GM10847 (cell line): Measurements from ENCODE around the gene PDZD7.

ENCODE experiments used
- POLR2A ChIP-seq: IDR thresholded peaks from 2 replicates; pipeline ENCODE4 v1.6.1; 2011; ENCODE audit not compliant: insufficient read length; ENCODE audit errors: extremely low read depth

Gene PDZD7

DNA sequence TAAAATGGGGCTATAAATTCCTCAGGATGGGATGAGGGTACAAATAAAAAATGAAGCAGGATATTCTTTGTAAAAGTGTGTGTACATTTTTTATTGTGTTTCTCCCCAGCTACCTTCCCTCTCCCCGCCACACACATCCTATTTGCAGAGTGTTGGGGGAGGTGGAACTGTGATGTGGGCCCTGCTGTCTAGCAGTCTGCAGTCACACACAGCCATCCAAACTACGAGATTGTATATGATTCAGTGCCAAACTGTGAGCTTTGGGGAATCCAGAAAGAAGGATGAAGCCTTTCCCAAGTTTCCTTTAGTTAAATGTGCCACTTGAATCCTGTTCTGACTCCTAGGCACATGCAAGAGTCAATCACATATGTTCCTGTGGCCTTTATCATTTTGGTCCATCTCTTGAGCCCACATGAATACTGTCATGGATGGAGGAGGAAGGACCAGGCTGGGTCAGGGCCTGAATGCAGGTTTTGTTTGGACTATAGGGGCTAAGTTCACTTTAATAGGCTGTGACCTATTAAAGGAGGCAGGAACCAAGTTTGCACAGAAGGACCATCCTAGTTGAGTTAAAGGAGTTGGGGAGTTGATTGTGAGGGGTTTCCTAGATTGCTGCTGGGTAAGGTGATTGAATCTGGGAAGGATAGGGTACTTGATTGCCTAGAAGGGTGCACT is 62.7 kb downstream of the PDZD7 start:
- no peak for TF ChIP-seq POLR2A

DNA sequence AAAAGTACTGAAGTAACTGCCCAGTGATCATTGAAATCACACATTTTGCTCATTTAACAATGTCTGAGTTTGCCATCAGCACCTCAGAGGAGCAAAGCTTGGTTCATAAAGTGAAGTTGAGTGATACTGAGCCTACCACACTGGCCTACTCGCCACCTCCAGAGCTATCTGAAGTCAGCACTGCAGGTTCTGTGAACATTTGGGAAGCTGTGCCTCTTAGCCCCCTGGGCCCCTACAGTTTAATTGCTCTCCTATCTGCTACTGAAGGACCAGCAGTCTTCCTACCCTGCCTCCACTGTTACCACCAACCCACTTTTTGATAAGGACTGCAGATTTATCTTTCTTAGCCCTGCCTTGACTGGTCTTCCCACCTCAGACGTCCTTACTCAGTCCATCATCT is 63.6 kb downstream of the PDZD7 start:
- no peak for TF ChIP-seq POLR2A

DNA sequence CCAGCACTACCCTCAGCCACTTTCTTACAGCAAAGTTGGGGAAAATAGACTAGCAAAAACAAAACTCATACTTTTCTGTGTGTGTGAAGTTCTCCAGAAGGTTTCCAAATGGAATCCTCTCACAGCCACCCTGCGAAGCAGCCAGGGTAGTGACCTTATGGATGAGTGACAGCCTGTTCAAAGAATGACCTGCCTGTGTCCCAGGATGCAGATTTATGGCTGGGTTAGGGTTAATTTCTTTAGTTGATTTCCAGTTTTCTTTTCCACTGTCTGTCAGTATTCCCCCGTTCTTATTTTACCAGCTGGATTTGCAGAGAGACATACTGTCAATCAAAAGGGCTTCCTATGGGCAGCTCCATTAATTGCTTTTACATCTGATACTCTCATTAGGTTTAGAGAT is 64.0 kb downstream of the PDZD7 start:
- no peak for TF ChIP-seq POLR2A

DNA sequence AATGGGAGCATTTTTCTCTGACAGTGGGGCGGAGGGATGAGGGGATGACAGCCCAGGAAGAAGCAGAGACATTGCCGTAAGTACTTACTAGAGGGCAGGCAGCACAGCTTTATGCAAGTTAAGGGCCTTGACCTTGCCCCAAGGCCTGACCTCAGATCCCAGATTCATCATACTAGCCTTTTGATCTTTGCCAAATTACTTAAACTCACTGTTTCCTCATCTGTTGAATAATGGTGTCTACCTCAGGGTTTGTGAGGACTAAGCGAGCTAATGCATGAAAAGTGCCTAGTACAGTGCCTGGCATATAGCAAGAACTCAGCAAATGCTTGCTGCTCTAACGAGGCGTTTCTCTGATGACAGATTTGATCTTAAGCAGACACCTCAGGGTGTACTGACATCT is 65.1 kb downstream of the PDZD7 start:
- no peak for TF ChIP-seq POLR2A

DNA sequence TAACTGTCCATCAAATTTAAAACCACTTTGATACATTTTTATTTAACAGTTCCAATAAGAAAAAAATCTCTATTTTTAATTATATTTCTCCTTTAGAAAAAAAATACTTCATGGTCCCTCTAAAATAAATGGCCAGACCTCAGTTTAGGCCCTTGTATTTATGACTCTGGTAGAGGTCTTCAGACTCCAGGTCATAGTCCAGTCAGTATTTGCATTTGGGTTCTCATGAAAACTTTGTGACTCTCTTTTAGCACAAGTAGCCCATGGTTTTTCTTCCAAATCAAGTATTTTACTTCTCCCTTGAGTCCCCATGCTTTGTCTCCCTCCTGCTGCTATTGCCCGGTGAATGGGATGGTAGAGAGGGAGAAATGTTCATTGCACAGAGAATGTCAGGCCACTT is 67.1 kb downstream of the PDZD7 start:
- no peak for TF ChIP-seq POLR2A

DNA sequence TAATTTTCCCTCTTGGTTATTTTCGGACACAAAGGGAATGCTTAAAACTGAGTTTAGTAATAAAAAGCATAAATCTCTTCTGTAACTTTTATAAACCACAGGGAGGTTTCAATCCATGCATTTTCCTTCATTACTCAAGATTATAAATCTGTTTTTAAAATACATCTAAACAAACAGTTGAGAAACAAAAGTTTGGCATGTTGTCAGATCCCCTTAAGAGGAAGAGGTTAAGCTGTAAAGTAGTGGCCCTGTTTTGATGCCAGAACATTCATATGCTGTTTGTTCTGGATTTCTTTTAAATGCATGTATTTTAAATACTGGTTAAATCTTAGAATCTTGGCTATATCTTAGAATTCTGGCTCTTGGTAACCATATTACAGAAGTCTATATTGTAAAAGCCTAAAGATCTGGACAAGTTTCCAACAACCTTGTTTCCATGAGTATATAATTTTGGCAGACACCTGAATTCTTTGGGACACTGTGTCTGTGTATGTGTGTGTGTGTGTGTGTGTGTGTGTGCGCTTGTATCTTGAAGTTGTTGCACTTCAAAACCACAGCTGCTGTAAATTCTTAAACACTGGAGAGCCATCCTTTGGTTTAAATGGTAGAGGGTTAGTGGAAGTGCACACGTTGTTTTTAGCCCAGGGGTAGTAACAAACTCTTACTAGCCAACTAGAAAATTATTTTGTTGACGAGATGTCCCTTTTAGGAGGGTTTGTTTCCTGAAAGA is 68.4 kb downstream of the PDZD7 start:
- TF ChIP-seq POLR2A = no peak

DNA sequence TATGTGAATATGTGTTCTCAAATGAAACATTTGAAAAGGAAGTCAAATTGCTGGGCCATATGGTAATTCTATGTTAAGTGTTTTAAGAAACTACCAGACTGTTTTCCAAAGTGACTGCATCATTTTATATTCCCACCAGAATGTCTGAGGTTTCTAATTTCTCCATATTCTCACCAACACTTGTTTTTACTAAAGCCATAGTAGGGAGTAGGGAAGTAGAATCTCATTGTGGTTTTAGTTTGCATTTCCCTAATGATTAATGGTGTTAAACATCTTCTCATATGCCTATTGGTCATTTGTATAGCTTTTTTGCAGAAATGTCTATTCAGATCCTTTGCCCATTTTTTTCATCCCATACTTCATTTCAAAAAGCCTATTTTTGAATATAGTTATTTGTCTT is 70.7 kb downstream of the PDZD7 start:
- no peak for TF ChIP-seq POLR2A
